ENCODE measurements around the gene ETF1. TPM values are rescaled to one million over a fixed set of nuclear protein-coding genes. Genes with fewer than 3 reads are reported as not detected.

Gene ETF1
- total RNA-seq, 1 experiment from 2014 or later, result 57.3 TPM

- peaks cover 19% of the 10 kb centered on the region for H3K36me3 ChIP-seq (ENCODE audit: low read depth, low read length)
- no TSS peak for BruUV-seq (replicated peaks)
Observed at GRCh38 chr5:138506370-138507306, 36.4 kb downstream of the ETF1 start.

GRCh38 chr5:138504799-138505198 is 38.2 kb downstream of the ETF1 start:
- no peaks in the 10 kb centered on the region for H3K27me3 ChIP-seq (ENCODE audit: low read length)
- H3K36me3 ChIP-seq (ENCODE audit: low read depth, low read length), result peaks cover 11% of the 10 kb centered on the region; the same call in 1 of the 2 replicates
- H3K9ac ChIP-seq (ENCODE audit: low read length), result no peak overlapping the region
- H3K4me1 ChIP-seq (ENCODE audit: insufficient read depth, low read length), result no peaks in the 10 kb centered on the region
- no TSS peak for BruUV-seq (replicated peaks)
- peak; percentile 7 for DNase-seq
- intact Hi-C loops (cut with micrococcal nuclease), result no loop called here
- ChIA-PET POLR2A (ENCODE audit: unreplicated experiment) (no interaction called here), CTCF (interaction anchor here (1.0 to 1.6 kb wide), 2 partner anchors 40 to 56 kb away, joined by 4 to 12 read pairs; partner anchors contain the start of gene EGR1)
- no peaks in the 10 kb centered on the region for H3K9me2 ChIP-seq (replicated peaks; ENCODE audit: low read length)
- H3K79me2 ChIP-seq (ENCODE audit: low read length), result no peaks in the 10 kb centered on the region
- H3K4me2 ChIP-seq (ENCODE audit: low read length), result no peak overlapping the region
- TF ChIP-seq EZH2phosphoT487 (IDR thresholded peaks at IDR 0.05; ENCODE audit: borderline replicate concordance, low read length) (no peak), CTCF (conservative IDR thresholded peaks at IDR 0.05; ENCODE audit: low read depth, low read length) (no peak)
- peak; percentile 48 for ATAC-seq
- H3K4me3 ChIP-seq (ENCODE audit: low read length), result no peak overlapping the region
- no peak overlapping the region for H2AFZ ChIP-seq (ENCODE audit: low read length)
- no peak overlapping the region for H3K27ac ChIP-seq (ENCODE audit: low read length)
- H4K20me1 ChIP-seq (ENCODE audit: low read length), result no peaks in the 10 kb centered on the region
- H3F3A ChIP-seq (ENCODE audit: low read length, unreplicated experiment), result no peaks in the 10 kb centered on the region
- no peaks in the 10 kb centered on the region for H3K9me3 ChIP-seq (ENCODE audit: low read length)

More at GRCh38 chr5:138506370-138507306, 36.4 kb downstream of the ETF1 start:
- Histone ChIP-seq H3K4me1 (ENCODE audit: insufficient read depth, low read length) (no peaks in the 10 kb centered on the region), H3K4me3 (ENCODE audit: low read length) (no peak overlapping the region), H3K79me2 (ENCODE audit: low read length) (no peaks in the 10 kb centered on the region), H3F3A (ENCODE audit: low read length, unreplicated experiment) (no peaks in the 10 kb centered on the region), H3K9ac (ENCODE audit: low read length) (no peak overlapping the region), H3K27ac (ENCODE audit: low read length) (no peak overlapping the region), H3K9me3 (ENCODE audit: low read length) (no peaks in the 10 kb centered on the region), H3K27me3 (ENCODE audit: low read length) (no peaks in the 10 kb centered on the region), H4K20me1 (ENCODE audit: low read length) (no peaks in the 10 kb centered on the region), H2AFZ (ENCODE audit: low read length) (no peak overlapping the region), H3K9me2 (replicated peaks; ENCODE audit: low read length) (no peaks in the 10 kb centered on the region), H3K4me2 (ENCODE audit: low read length) (no peak overlapping the region)
- ATAC-seq (no peak), DNase-seq (no peak)
- intact Hi-C loops (cut with micrococcal nuclease), result no loop called here
- POLR2A ChIA-PET (ENCODE audit: unreplicated experiment), result no interaction called here
- TF ChIP-seq CTCF (conservative IDR thresholded peaks at IDR 0.05; ENCODE audit: low read depth, low read length) (no peak), EZH2 (IDR thresholded peaks at IDR 0.05; ENCODE audit: low read length, unreplicated experiment) (no peak), EZH2phosphoT487 (IDR thresholded peaks at IDR 0.05; ENCODE audit: borderline replicate concordance, low read length) (no peak)
- CTCF ChIA-PET, result no interaction called here

Measured in PC-3 (cell line).